D721Med (cell line): ENCODE measurements around the gene BCOR.

Experiments
- DNase-seq: peaks from one replicate; pipeline ENCODE4 v3.0.0; 2011; ENCODE audit warnings: low spot score; ENCODE audit not compliant: insufficient read length
- FAIRE-seq: peaks from 2 replicates; lab custom pipeline; 2011; peaks lifted over from hg19 to GRCh38; lab: Jason Lieb, UNC
- TF ChIP-seq, protein P1 (sequence below): IDR thresholded peaks from 2 replicates; pipeline ENCODE4 v1.5.1; 2012; ENCODE audit warnings: mild to moderate bottlenecking, control low read depth; ENCODE audit not compliant: insufficient read depth; ENCODE audit errors: missing control alignments

Gene BCOR

DNA sequence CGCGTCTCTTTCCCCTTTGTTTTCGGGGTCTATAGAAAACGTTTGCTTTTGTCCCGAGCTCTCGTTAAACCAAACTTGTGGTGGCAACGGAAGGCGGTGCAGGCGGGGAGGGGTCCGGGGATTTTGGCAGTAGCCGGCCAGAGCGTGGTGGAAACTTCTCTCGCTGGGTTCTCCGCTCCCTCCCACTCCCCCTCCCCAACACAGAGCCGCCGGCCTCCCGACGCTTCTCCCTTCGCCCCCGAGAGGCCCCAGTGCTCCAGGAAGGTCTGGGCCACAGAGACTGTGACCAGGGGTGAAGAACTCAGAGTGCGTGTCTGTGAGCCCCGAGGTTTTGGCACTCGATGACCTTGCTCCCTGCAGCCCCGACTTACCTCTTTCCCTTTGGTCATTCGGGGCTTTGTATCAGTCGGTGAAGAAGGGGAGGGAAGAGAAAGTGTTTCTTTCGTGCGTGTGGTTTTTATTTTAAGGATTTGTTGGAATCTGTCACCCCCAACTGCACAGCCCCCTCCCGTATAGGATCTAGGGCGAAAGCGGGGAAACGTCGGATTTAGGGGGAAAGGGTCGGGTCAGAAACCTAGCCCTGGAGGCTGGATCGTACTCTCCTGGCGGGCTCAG lies 9.0 kb upstream of the BCOR start:
- FAIRE-seq = no peak
- no peak for DNase-seq
- TF ChIP-seq, protein P1, sequence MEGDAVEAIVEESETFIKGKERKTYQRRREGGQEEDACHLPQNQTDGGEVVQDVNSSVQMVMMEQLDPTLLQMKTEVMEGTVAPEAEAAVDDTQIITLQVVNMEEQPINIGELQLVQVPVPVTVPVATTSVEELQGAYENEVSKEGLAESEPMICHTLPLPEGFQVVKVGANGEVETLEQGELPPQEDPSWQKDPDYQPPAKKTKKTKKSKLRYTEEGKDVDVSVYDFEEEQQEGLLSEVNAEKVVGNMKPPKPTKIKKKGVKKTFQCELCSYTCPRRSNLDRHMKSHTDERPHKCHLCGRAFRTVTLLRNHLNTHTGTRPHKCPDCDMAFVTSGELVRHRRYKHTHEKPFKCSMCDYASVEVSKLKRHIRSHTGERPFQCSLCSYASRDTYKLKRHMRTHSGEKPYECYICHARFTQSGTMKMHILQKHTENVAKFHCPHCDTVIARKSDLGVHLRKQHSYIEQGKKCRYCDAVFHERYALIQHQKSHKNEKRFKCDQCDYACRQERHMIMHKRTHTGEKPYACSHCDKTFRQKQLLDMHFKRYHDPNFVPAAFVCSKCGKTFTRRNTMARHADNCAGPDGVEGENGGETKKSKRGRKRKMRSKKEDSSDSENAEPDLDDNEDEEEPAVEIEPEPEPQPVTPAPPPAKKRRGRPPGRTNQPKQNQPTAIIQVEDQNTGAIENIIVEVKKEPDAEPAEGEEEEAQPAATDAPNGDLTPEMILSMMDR = no peak

- no peak for FAIRE-seq
- no peak for DNase-seq
- TF ChIP-seq, protein P1 = no peak
Measured at GRCh38 chrX:40105835-40106675, 8.3 kb upstream of the BCOR start.

GRCh38 chrX:40104985-40105834 lies 7.5 kb upstream of the BCOR start:
- DNase-seq = no peak
- FAIRE-seq = no peak
- TF ChIP-seq, protein P1 = no peak

GRCh38 chrX:40104630-40104984 lies 6.8 kb upstream of the BCOR start:
- no peak for DNase-seq
- no peak for FAIRE-seq
- TF ChIP-seq, protein P1 = no peak

- TF ChIP-seq, protein P1 = no peak
Measured at GRCh38 chrX:40103565-40104323, 6.0 kb upstream of the BCOR start.

More at GRCh38 chrX:40103565-40104323, 6.0 kb upstream of the BCOR start:
- DNase-seq = no peak
- FAIRE-seq = peak; percentile 67
